Transverse colon (tissue), 4 donors: ENCODE results near the gene MAP4K1.

ENCODE experiments used
- EP300 ChIP-seq: sonication (generic); formaldehyde crosslinking; IDR thresholded peaks from one replicate; pipeline ENCODE4 v1.6.1; 2017; ENCODE audit warnings: antibody characterized with exemption, low read depth
- POLR2A ChIP-seq: fragments of 450-650 bp; IDR thresholded peaks from one replicate; pipeline ENCODE4 v1.6.1; 2016; ENCODE audit warnings: antibody characterized with exemption, mild to moderate bottlenecking, moderate library complexity
- POLR2AphosphoS5 ChIP-seq, 3 donors: sonication (generic); formaldehyde crosslinking; IDR thresholded peaks; one replicate each; pipeline ENCODE4 v1.6.1; 2016; ENCODE audit warnings: antibody characterized with exemption in 3 of 3
- TF ChIP-seq, protein P1 (sequence below), 5 experiments: fragments of 200-600 bp in 3 of 5; fragments of 450-650 bp in 2 of 5; sonication (generic) in 3 of 5; IDR thresholded peaks; 1 replicate in 2 of 5; 2 replicates in 3 of 5; pipeline ENCODE4 v1.5.1; 2016 to 2017; ENCODE audit warnings: antibody characterized with exemption in 5 of 5, inconsistent platforms in 3 of 5, mild to moderate bottlenecking in 2 of 5, moderate library complexity in 1 of 5

DNA sequence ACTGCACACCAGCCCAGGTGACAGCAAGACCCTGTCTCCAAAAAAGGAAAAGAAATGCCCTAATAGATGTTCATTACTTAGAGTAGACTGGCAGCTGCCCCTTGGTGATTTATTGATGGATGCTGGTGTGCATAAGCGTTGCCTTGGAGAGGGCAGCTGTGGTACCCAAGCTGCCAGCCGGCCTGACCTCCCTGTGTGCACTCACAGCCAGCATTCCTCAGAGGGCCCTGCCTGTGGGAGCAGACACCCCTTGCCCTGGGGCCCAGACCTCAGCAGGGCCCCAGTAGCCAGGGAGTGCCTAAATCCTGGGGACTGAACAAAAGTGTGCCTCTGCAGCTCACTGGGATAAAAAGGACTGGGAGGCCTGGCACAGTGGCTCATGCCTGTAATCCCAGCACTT, 21.9 kb upstream of the MAP4K1 start:
- TF ChIP-seq POLR2A (no peak), EP300 (no peak), POLR2AphosphoS5 (IDR thresholded peaks at IDR 0.05) (no peak)
- TF ChIP-seq, protein P1, sequence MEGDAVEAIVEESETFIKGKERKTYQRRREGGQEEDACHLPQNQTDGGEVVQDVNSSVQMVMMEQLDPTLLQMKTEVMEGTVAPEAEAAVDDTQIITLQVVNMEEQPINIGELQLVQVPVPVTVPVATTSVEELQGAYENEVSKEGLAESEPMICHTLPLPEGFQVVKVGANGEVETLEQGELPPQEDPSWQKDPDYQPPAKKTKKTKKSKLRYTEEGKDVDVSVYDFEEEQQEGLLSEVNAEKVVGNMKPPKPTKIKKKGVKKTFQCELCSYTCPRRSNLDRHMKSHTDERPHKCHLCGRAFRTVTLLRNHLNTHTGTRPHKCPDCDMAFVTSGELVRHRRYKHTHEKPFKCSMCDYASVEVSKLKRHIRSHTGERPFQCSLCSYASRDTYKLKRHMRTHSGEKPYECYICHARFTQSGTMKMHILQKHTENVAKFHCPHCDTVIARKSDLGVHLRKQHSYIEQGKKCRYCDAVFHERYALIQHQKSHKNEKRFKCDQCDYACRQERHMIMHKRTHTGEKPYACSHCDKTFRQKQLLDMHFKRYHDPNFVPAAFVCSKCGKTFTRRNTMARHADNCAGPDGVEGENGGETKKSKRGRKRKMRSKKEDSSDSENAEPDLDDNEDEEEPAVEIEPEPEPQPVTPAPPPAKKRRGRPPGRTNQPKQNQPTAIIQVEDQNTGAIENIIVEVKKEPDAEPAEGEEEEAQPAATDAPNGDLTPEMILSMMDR (IDR thresholded peaks at IDR 0.05): no peak
